ENCODE measurements around the gene MCUB. TPM values are rescaled to one million over a fixed set of nuclear protein-coding genes. Genes with fewer than 3 reads are reported as not detected.
"Not testable (repeated sequence)": the region's sequence is repeated elsewhere in the genome, so short reads cannot be mapped to it uniquely, and the experiment has no call there.

MCUB gene
- total RNA-seq, 6 experiments from 2014 or later, result 10.2 to 16.5 (median 15.3) TPM

DNA sequence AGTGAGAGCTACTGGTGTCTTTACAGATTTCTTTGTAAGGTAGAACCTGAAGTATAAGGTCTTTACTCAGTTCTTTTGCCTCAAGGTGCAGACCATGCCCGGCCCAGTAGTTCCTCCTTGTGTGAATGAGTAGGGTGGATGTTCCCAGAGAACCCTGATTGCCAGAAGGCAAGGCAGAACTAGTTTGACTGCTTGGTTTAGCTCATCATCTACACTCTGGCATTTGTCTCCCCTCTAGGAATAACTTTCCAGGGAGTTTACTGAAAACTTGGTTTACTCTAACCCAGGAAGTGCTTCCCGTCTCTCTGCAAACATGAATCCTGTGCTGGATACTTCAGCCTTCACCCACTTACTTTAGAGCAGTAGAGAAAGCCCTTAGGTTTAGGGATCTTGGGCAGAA lies 29.1 kb downstream of the MCUB start:
- no peaks in the 10 kb centered on the region for H3K36me3 Mint-ChIP-seq (ENCODE audit: low read depth)
- no peak overlapping the region for H3K27ac Mint-ChIP-seq
- H3K4me3 Mint-ChIP-seq, result no peak overlapping the region
- H3K27me3 Mint-ChIP-seq (ENCODE audit: insufficient read depth), result no peaks in the 10 kb centered on the region
- peaks cover 9% of the 10 kb centered on the region for H3K4me1 Mint-ChIP-seq (ENCODE audit: low read depth)
- TF ChIP-seq, protein P1, sequence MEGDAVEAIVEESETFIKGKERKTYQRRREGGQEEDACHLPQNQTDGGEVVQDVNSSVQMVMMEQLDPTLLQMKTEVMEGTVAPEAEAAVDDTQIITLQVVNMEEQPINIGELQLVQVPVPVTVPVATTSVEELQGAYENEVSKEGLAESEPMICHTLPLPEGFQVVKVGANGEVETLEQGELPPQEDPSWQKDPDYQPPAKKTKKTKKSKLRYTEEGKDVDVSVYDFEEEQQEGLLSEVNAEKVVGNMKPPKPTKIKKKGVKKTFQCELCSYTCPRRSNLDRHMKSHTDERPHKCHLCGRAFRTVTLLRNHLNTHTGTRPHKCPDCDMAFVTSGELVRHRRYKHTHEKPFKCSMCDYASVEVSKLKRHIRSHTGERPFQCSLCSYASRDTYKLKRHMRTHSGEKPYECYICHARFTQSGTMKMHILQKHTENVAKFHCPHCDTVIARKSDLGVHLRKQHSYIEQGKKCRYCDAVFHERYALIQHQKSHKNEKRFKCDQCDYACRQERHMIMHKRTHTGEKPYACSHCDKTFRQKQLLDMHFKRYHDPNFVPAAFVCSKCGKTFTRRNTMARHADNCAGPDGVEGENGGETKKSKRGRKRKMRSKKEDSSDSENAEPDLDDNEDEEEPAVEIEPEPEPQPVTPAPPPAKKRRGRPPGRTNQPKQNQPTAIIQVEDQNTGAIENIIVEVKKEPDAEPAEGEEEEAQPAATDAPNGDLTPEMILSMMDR (IDR thresholded peaks at IDR 0.05), result no peak
- H3K9me3 Mint-ChIP-seq, result no peaks in the 10 kb centered on the region
- DNase-seq, result no peak

DNA sequence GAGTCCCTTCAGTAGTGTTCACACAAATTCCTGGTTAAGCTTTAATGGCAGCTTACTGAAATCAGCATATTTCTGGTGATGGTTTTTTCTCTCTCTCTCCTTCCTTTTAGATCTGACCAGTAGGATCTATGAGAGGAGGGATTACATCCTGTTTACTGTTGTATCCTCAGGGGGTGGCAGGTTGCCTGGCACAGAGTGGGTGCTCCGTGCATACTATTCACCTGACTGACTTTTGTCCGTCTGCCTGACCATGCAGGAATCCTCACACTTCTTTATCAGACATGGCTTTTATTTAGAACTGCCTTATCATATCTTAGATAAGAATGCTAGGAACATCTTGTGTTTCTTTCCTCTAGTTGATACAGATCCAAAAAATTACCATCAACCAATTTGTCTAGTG lies 29.6 kb downstream of the MCUB start:
- Mint-ChIP-seq H3K27ac (no peak overlapping the region), H3K4me1 (ENCODE audit: low read depth) (peaks cover 9% of the 10 kb centered on the region)
- DNase-seq, result no peak

DNA sequence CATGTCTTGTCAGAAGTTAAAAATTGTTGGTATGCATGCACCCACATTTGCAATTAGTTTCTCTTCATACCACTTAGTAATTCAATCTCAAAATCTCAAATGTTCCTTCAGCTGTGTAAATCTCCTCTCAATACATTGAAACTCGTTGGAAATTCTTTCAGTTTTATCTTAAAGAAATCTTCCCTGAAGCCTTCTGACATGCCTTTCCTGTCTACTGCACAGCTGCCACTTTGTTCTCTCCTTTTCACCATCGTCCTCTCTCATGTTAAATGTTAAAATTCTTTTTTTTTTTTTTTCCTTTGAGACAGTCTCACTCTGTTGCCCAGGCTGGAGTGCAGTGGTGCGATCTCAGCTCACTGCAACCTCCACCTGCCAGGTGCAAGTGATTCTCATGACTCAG lies 30.9 kb downstream of the MCUB start:
- Mint-ChIP-seq H3K4me1 (ENCODE audit: low read depth) (peaks cover 9% of the 10 kb centered on the region), H3K36me3 (ENCODE audit: low read depth) (no peaks in the 10 kb centered on the region), H3K27me3 (ENCODE audit: insufficient read depth) (no peaks in the 10 kb centered on the region), H3K4me3 (no peak overlapping the region), H3K27ac (no peak overlapping the region), H3K9me3 (no peaks in the 10 kb centered on the region)
- DNase-seq, result no peak
- TF ChIP-seq, protein P1 (IDR thresholded peaks at IDR 0.05), result no peak

More for the DNA sequence above, 29.6 kb downstream of the MCUB start:
- TF ChIP-seq, protein P1 (IDR thresholded peaks at IDR 0.05), result no peak
- H3K9me3 Mint-ChIP-seq, result no peaks in the 10 kb centered on the region
- no peak overlapping the region for H3K4me3 Mint-ChIP-seq
- H3K27me3 Mint-ChIP-seq (ENCODE audit: insufficient read depth), result no peaks in the 10 kb centered on the region
- no peaks in the 10 kb centered on the region for H3K36me3 Mint-ChIP-seq (ENCODE audit: low read depth)

DNA sequence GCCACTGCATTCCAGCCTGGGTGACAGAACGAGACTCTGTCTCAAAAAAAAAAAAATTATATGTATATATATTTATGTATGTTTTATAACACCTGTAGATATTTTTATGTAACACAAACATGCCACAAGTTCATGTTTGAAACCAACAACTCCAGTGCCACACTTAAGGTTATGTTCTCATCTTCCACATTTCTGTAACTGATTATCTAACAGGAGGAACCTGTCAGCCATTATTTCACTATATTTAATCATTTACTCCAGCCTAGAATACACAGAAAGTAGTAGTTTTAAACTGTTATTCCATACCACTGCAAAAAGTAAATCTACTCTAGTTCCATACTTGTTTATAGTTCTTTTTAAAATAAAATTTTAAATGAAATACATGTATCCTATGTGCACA lies 32.3 kb downstream of the MCUB start:
- TF ChIP-seq, protein P1 (IDR thresholded peaks at IDR 0.05), result no peak
- H3K4me1 Mint-ChIP-seq (ENCODE audit: low read depth), result peaks cover 9% of the 10 kb centered on the region
- H3K36me3 Mint-ChIP-seq (ENCODE audit: low read depth), result no peaks in the 10 kb centered on the region
- H3K4me3 Mint-ChIP-seq, result no peak overlapping the region
- no peak overlapping the region for H3K27ac Mint-ChIP-seq
- no peak for DNase-seq
- no peaks in the 10 kb centered on the region for H3K9me3 Mint-ChIP-seq
- H3K27me3 Mint-ChIP-seq (ENCODE audit: insufficient read depth), result no peaks in the 10 kb centered on the region

DNA sequence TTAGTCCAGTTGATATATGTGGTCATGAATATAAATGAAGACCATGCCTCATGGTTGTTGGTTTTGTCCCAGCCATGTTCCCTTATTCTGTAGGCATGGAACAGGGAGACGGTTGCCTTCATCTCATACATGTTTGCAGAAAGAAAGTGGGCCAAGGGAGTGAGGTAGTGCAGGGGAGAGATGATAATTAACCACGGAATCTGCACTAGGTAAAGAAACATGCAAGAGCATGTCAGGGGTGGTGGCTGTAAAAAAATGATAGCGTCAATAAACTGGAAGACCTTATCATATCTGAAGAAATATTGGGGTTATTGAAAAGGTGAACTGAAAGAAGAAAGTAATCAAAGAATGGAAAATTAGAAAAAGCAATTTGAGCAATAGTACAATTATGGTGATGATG lies 35.1 kb downstream of the MCUB start:
- H3K27me3 Mint-ChIP-seq (ENCODE audit: insufficient read depth); H3K4me3 Mint-ChIP-seq; H3K9me3 Mint-ChIP-seq; H3K27ac Mint-ChIP-seq; H3K36me3 Mint-ChIP-seq (ENCODE audit: low read depth); DNase-seq; H3K4me1 Mint-ChIP-seq (ENCODE audit: low read depth): not testable (repeated sequence)

DNA sequence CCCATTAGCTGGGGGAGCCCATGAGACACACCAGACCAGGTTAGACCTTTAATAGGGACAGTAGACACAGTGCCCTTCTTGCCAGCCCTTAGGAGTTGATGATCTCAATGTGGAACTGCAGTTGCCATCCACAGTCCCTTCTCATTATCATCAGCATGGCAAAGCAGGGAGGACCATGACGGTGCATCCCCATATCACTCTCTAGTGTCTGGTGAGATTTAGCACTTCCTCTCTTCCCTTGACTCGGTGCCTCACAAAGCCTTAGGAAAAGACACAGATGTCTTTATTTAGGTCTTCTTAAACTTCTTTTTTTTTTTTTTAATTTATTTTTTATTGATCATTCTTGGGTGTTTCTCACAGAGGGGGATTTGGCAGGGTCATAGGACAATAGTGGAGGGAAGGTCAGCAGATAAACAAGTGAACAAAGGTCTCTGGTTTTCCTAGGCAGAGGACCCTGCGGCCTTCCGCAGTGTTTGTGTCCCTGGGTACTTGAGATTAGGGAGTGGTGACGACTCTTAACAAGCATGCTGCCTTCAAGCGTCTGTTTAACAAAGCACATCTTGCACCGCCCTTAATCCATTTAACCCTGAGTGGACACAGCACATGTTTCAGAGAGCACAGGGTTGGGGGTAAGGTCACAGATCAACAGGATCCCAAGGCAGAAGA lies 36.5 kb downstream of the MCUB start:
- DNase-seq, result not testable (repeated sequence)

More for the DNA sequence above, 36.5 kb downstream of the MCUB start:
- not testable (repeated sequence) for H3K27me3 Mint-ChIP-seq (ENCODE audit: insufficient read depth); H3K4me3 Mint-ChIP-seq; H3K27ac Mint-ChIP-seq; H3K9me3 Mint-ChIP-seq; H3K36me3 Mint-ChIP-seq (ENCODE audit: low read depth); H3K4me1 Mint-ChIP-seq (ENCODE audit: low read depth)
